ENCODE data around the gene FADS2. TPM values are rescaled to one million over a fixed set of nuclear protein-coding genes. Genes with fewer than 3 reads are reported as not detected.
A peak's percentile ranks its signal among the peaks of the same experiment; 100 is the strongest.

Gene FADS2
- total RNA-seq, 4 donors from 2014 or later = 2.8 to 9.3 (median 7.0) TPM

DNA sequence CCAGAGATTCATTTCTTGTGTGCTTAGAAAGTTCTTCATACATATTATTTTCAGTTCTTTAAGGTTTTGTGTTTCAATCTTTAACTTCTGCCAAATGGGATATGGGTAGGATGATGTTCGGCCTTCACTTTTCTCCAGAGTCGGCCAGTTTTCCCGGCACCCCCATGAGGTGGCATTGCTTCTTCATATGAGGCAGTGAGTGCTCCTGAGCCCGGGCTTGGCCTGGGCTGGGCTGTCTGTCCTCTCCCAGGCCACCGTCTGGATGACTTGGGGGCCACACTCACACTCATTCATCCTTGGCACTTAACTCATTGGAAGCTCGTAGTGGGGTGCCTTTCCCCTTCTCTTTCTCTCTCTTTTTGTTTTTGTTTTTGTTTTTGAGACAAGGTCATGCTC lies 23.8 kb downstream of the FADS2 start:
- WGBS, 2 donors = 82 to 92% methylated on average over 6 of the region's 6 CpGs
- TF ChIP-seq, protein P1, sequence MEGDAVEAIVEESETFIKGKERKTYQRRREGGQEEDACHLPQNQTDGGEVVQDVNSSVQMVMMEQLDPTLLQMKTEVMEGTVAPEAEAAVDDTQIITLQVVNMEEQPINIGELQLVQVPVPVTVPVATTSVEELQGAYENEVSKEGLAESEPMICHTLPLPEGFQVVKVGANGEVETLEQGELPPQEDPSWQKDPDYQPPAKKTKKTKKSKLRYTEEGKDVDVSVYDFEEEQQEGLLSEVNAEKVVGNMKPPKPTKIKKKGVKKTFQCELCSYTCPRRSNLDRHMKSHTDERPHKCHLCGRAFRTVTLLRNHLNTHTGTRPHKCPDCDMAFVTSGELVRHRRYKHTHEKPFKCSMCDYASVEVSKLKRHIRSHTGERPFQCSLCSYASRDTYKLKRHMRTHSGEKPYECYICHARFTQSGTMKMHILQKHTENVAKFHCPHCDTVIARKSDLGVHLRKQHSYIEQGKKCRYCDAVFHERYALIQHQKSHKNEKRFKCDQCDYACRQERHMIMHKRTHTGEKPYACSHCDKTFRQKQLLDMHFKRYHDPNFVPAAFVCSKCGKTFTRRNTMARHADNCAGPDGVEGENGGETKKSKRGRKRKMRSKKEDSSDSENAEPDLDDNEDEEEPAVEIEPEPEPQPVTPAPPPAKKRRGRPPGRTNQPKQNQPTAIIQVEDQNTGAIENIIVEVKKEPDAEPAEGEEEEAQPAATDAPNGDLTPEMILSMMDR (IDR thresholded peaks at IDR 0.05) = no peak
- no peak for TF ChIP-seq POLR2A (IDR thresholded peaks at IDR 0.05)
- no peak for DNase-seq
- Histone ChIP-seq H3K9me3 (no peaks in the 10 kb centered on the region), H3K27ac (no peak overlapping the region), H3K27me3 (no peaks in the 10 kb centered on the region), H3K4me1 (no peaks in the 10 kb centered on the region), H3K4me3 (replicated peaks in 1 of 3) (no peak overlapping the region), H3K36me3 (no peaks in the 10 kb centered on the region)
- intact Hi-C loops (cut with DNase I) = no loop called here

DNA sequence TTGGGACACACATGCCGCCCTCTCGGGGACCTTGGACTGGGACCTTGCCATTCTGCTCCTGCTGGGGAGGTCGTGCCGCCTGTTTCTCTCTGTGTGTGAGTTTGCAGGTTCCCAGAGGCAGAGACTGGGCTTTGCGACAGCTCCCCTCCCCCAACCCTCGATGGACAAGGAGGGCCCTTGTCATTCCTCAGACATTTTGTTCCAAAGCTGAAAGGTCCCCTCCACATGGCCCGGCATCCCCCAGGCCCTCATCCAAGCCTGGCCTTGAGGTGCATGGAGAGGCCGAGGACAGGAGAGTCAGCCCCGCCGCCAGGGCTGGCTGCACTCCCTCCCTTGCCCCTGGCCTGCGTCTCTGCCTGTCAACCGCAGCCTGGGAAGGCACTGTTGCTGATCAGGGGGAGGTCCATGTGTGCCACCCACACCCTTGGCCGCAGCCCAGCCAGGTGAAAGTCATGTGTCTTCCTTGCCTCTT lies 25.6 kb downstream of the FADS2 start:
- 48 to 53% methylated on average over 8 to 10 of the region's 13 CpGs for WGBS, 2 donors
- Histone ChIP-seq H3K27me3 (no peaks in the 10 kb centered on the region), H3K36me3 (no peaks in the 10 kb centered on the region), H3K4me1 (no peaks in the 10 kb centered on the region), H3K27ac (peak overlapping the region in 1 of 3 donors; percentile 24), H3K9me3 (no peaks in the 10 kb centered on the region), H3K4me3 (replicated peaks in 1 of 3) (no peak overlapping the region)
- peak; percentile 85 to 88 for DNase-seq
- TF ChIP-seq, protein P1 (IDR thresholded peaks at IDR 0.05) = no peak
- no peak for TF ChIP-seq POLR2A (IDR thresholded peaks at IDR 0.05)
- intact Hi-C loops (cut with DNase I) = no loop called here

DNA sequence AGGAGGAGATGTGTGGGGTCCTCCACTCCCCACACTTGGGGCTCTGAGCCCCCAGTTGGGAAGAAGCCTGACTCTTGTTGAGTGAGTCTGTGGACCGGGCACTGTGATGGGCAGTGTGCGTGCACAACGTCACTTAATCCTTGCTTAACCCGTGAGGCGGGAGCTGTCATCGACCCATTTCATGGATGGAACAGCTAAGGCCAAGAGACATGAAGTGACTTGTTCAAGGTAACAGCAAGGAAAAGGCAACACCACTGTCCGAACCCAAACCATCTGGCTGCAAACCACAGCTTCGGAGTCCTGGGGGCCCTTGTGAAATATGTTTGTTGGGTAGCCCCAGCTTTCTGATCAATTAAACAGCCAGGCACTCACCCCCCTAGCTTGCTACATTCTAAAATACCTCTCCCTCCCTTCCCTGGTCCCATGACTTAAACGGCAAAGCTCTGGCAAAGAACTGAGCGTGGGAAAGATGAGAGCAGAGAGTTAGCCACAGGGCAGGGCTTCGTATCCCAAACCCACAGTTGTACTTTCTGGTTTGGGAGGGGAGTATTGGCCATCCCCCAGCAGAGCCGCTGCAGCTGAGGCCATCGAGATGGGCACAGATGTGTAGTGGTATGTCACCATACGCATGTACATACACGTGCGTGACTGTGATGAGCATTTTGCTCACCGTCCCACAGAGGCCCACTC lies 26.3 kb downstream of the FADS2 start:
- WGBS, 2 donors = 88 to 96% methylated on average over 13 to 17 of the region's 17 CpGs
- Histone ChIP-seq H3K9me3 (no peaks in the 10 kb centered on the region), H3K27me3 (no peaks in the 10 kb centered on the region), H3K27ac (no peak overlapping the region), H3K4me1 (no peaks in the 10 kb centered on the region), H3K36me3 (no peaks in the 10 kb centered on the region), H3K4me3 (replicated peaks in 1 of 3) (no peak overlapping the region)
- TF ChIP-seq, protein P1 (IDR thresholded peaks at IDR 0.05) = no peak
- TF ChIP-seq POLR2A (IDR thresholded peaks at IDR 0.05) = no peak
- DNase-seq = no peak
- intact Hi-C loops (cut with DNase I) = no loop called here

DNA sequence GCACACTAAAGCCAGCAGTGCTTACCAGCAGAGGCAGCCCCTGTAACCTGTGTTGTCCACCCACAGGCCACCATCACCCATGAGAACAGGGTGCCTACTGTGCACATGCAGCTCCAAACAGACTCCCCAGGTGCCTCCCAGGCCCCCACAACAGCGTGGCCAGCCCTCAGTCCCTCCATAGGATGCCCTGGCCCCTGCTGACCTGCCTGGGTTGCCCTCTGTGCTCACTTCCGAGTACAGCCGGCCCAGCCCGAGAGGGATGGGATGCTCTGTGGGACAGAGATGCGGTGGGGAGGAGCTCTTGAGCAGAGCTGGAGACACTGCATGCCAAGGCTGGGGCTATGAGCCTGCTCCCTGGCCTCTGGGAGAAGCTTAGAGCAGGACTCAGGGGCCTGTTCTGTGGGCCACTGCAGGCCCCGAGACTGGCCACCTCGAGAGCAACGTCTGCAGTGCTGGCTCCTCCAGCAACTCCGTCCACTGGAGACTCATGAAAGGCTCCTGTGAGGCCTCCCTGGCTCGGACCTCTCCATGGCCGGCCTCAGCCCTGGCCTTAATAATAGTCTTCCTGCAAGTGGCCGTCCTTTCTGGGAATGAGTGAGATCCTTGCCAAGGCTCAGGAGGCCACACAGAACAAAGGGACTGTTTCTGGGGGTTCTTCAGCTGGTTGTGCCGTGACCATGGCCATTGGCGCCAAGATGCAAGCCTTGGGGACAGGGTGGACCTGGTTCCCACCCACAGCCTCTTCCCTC lies 27.0 kb downstream of the FADS2 start:
- 90 to 93% methylated on average over 9 to 13 of the region's 14 CpGs for WGBS, 2 donors
- no peak for DNase-seq
- Histone ChIP-seq H3K27ac (no peak overlapping the region), H3K9me3 (no peaks in the 10 kb centered on the region), H3K4me3 (replicated peaks in 1 of 3) (no peak overlapping the region), H3K4me1 (peaks cover 0 to 3% of the 10 kb centered on the region in 2 donors), H3K27me3 (no peaks in the 10 kb centered on the region), H3K36me3 (no peaks in the 10 kb centered on the region)
- TF ChIP-seq, protein P1 (IDR thresholded peaks at IDR 0.05) = no peak
- no peak for TF ChIP-seq POLR2A (IDR thresholded peaks at IDR 0.05)
- intact Hi-C loops (cut with DNase I) = no loop called here
